HG02571 (cell line): ENCODE measurements around the gene TANGO2.

Experiments used
- ATAC-seq: cut with Tn5 transposase; IDR thresholded peaks from one replicate; pipeline ENCODE4 v1.9.1; 2021; ENCODE audit warnings: mild to moderate bottlenecking, moderate library complexity; ENCODE audit not compliant: unreplicated experiment

Gene TANGO2

GRCh38 chr22:19994851-19995610 is 25.9 kb upstream of the TANGO2 start:
- ATAC-seq: no peak

- ATAC-seq: no peak
These were observed 25.1 kb upstream of the TANGO2 start for GRCh38 chr22:19995611-19996339.

- no peak for ATAC-seq
These were observed 24.1 kb upstream of the TANGO2 start for GRCh38 chr22:19996694-19997384.

- no peak for ATAC-seq
These were observed 23.2 kb upstream of the TANGO2 start for GRCh38 chr22:19997561-19998231.

GRCh38 chr22:19998232-19998951 is 22.5 kb upstream of the TANGO2 start:
- no peak for ATAC-seq

- no peak for ATAC-seq
These were observed 21.7 kb upstream of the TANGO2 start for GRCh38 chr22:19998991-19999820.

GRCh38 chr22:20000246-20001081 is 20.4 kb upstream of the TANGO2 start:
- ATAC-seq: no peak

- no peak for ATAC-seq
These were observed 19.8 kb upstream of the TANGO2 start for GRCh38 chr22:20001082-20001638.

GRCh38 chr22:20002128-20002527 is 18.8 kb upstream of the TANGO2 start:
- ATAC-seq: no peak

GRCh38 chr22:20002636-20003035 is 18.3 kb upstream of the TANGO2 start:
- ATAC-seq: no peak

GRCh38 chr22:20003304-20003703 is 17.6 kb upstream of the TANGO2 start:
- ATAC-seq: no peak

GRCh38 chr22:20004464-20004863 is 16.4 kb upstream of the TANGO2 start:
- no peak for ATAC-seq

GRCh38 chr22:20008221-20008995 is 12.5 kb upstream of the TANGO2 start:
- no peak for ATAC-seq

GRCh38 chr22:20009018-20009491 is 11.9 kb upstream of the TANGO2 start:
- ATAC-seq: no peak

GRCh38 chr22:20009582-20010306 is 11.2 kb upstream of the TANGO2 start:
- no peak for ATAC-seq

- ATAC-seq: no peak
These were observed 10.4 kb upstream of the TANGO2 start for GRCh38 chr22:20010307-20011122.
